ENCODE measurements around the gene HOXA5. TPM values are rescaled to one million over a fixed set of nuclear protein-coding genes. Genes with fewer than 3 reads are reported as not detected.

The HOXA5 gene
- total RNA-seq, 1 experiment from 2014 or later: 7.5 TPM

Other genes starting within 250 kb of the HOXA5 start
- 2.2 to 4.1 TPM (median 3.5 TPM) in 5 replicates for gene HOXA1, start 47.7 kb downstream of the HOXA5 start, total RNA-seq (2022; extraction: Qiagen RNA extraction; ENCODE audit: low read depth)
- 0.77 to 1.4 TPM (median 0.98 TPM) in 5 replicates for gene HOXA2, start 41.0 kb downstream of the HOXA5 start, total RNA-seq (2022; extraction: Qiagen RNA extraction; ENCODE audit: low read depth)
- gene HOXA4, start 12.9 kb downstream of the HOXA5 start, total RNA-seq (2022; extraction: Qiagen RNA extraction; ENCODE audit: low read depth): 2.0 to 2.9 TPM (median 2.4 TPM) in 5 replicates
- gene HOXA6, start 4.1 kb upstream of the HOXA5 start, total RNA-seq (2022; extraction: Qiagen RNA extraction; ENCODE audit: low read depth): 0.98 to 2.1 TPM (median 1.5 TPM) in 5 replicates
- gene HOXA3, start 8.9 kb upstream of the HOXA5 start, total RNA-seq (2022; extraction: Qiagen RNA extraction; ENCODE audit: low read depth): 6.0 to 11.2 TPM (median 9.0 TPM) in 5 replicates
- gene HOXA7, start 13.0 kb upstream of the HOXA5 start, total RNA-seq (2022; extraction: Qiagen RNA extraction; ENCODE audit: low read depth): 4.0 to 5.2 TPM (median 5.0 TPM) in 5 replicates
- gene HOXA9, start 21.9 kb upstream of the HOXA5 start, total RNA-seq (2022; extraction: Qiagen RNA extraction; ENCODE audit: low read depth): 0.49 to 0.76 TPM (median 0.58 TPM) in 5 replicates
- gene HOXA10, start 30.6 kb upstream of the HOXA5 start, total RNA-seq (2022; extraction: Qiagen RNA extraction; ENCODE audit: low read depth): 6.4 to 8.3 TPM (median 7.5 TPM) in 5 replicates
- gene HOXA11, start 41.6 kb upstream of the HOXA5 start, total RNA-seq (2022; extraction: Qiagen RNA extraction; ENCODE audit: low read depth): 0.67 to 0.92 TPM (median 0.89 TPM) in 5 replicates
- gene HOXA13, start 56.4 kb upstream of the HOXA5 start, total RNA-seq (2022; extraction: Qiagen RNA extraction; ENCODE audit: low read depth): 0.97 to 2.2 TPM (median 2.0 TPM) in 5 replicates
- 0.07 to 0.32 TPM (median 0.23 TPM) in 3 of 5 replicates, not detected in the others for gene EVX1, start 99.1 kb upstream of the HOXA5 start, total RNA-seq (2022; extraction: Qiagen RNA extraction; ENCODE audit: low read depth)

Measured in A549 treated with RU486 at 1 μM for 4 hours (cell line).